ENCODE results near the gene ADGRD2. TPM values are rescaled to one million over a fixed set of nuclear protein-coding genes. Genes with fewer than 3 reads are reported as not detected.

ADGRD2 gene
- total RNA-seq, 1 donor from 2014 or later, result not detected

DNA sequence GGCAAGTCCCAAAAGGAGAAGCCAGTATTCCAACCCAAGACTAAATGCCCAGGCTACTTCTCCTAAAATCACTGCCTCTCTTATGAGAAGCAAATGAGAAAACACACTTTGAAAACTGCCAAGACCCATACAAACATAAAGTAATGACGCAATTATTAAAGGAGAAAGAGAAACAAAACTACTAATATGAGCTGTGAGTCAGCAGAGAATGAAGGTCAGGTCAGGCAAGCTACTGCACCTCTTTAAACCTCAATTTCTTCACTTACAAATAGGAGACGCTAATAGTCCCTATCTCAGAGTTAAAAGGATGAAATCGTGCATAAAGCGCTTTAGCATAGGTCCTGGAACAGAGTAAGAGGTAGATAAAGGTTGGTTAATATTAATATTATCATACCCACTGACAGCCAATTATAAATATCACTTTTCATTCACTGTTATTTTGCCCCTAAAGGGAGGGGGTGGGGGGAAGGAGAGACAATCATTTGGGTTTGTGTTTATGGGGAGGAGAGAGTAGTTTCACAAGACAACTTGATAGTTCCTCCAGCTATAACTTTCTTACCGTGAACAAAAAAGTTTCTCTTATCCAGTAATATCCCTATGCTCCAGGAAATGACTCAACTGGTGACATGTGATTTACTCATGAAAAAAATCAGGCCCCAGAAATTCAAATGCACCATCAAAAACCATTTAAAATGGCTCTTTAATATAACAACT, 38.6 kb upstream of the ADGRD2 start:
- no peak overlapping the region for H3K27ac Mint-ChIP-seq (ENCODE audit: unreplicated experiment)
- TF ChIP-seq, protein P1, sequence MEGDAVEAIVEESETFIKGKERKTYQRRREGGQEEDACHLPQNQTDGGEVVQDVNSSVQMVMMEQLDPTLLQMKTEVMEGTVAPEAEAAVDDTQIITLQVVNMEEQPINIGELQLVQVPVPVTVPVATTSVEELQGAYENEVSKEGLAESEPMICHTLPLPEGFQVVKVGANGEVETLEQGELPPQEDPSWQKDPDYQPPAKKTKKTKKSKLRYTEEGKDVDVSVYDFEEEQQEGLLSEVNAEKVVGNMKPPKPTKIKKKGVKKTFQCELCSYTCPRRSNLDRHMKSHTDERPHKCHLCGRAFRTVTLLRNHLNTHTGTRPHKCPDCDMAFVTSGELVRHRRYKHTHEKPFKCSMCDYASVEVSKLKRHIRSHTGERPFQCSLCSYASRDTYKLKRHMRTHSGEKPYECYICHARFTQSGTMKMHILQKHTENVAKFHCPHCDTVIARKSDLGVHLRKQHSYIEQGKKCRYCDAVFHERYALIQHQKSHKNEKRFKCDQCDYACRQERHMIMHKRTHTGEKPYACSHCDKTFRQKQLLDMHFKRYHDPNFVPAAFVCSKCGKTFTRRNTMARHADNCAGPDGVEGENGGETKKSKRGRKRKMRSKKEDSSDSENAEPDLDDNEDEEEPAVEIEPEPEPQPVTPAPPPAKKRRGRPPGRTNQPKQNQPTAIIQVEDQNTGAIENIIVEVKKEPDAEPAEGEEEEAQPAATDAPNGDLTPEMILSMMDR (IDR thresholded peaks at IDR 0.05; ENCODE audit: partially characterized antibody, unreplicated experiment), result no peak
- H3K27me3 Mint-ChIP-seq (ENCODE audit: unreplicated experiment), result peaks cover 3% of the 10 kb centered on the region
- H3K36me3 Mint-ChIP-seq (ENCODE audit: unreplicated experiment), result no peaks in the 10 kb centered on the region
- peaks cover 3% of the 10 kb centered on the region for H3K4me1 Mint-ChIP-seq (ENCODE audit: low read depth, unreplicated experiment)
- DNase-seq, result no peak
- H3K9me3 Mint-ChIP-seq (ENCODE audit: unreplicated experiment), result peaks cover 7% of the 10 kb centered on the region
- H3K4me3 Mint-ChIP-seq (ENCODE audit: unreplicated experiment), result no peak overlapping the region

DNA sequence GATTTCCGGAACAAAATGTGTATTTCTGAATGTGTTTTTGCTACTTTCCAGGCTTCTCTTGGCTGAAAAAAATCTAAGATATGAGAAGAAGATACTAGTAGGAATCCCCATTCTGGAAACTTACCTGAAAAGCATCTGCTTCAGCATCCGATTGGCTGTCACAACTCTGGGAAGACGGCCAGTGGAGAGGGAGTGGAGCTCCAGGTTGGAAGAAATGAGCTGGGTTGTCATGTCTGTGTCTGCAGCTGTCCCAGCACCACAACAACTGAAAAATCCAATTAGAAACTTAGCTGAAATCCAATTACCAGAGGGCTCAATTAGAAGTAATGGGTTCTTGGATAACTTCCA, 38.0 kb upstream of the ADGRD2 start:
- peaks cover 7% of the 10 kb centered on the region for H3K9me3 Mint-ChIP-seq (ENCODE audit: unreplicated experiment)
- H3K36me3 Mint-ChIP-seq (ENCODE audit: unreplicated experiment), result no peaks in the 10 kb centered on the region
- TF ChIP-seq, protein P1 (IDR thresholded peaks at IDR 0.05; ENCODE audit: partially characterized antibody, unreplicated experiment), result no peak
- no peak overlapping the region for H3K4me3 Mint-ChIP-seq (ENCODE audit: unreplicated experiment)
- peaks cover 3% of the 10 kb centered on the region for H3K4me1 Mint-ChIP-seq (ENCODE audit: low read depth, unreplicated experiment)
- no peak for DNase-seq
- H3K27me3 Mint-ChIP-seq (ENCODE audit: unreplicated experiment), result peaks cover 3% of the 10 kb centered on the region
- no peak overlapping the region for H3K27ac Mint-ChIP-seq (ENCODE audit: unreplicated experiment)

DNA sequence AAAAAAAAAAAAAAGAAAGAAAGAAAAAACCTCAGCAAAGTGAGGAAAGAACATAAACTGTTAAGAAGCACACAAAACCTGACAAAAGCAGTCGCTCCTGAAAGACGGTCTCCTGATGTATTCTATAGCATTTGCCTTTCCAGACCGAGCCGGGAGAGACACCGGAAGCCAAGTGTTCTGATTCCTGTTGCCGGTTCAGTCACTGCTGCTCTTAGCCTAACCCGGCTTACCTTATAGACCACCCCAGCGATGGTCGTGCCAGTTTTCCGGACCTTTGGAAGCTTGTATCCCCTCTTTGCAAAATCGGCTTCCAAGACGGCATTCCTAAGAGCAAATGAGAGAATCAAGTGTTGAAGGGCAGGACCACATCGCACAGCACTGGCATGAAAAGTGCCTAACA, 35.6 kb upstream of the ADGRD2 start:
- TF ChIP-seq, protein P1 (IDR thresholded peaks at IDR 0.05; ENCODE audit: partially characterized antibody, unreplicated experiment), result no peak
- peaks cover 3% of the 10 kb centered on the region for H3K4me1 Mint-ChIP-seq (ENCODE audit: low read depth, unreplicated experiment)
- no peak for DNase-seq

DNA sequence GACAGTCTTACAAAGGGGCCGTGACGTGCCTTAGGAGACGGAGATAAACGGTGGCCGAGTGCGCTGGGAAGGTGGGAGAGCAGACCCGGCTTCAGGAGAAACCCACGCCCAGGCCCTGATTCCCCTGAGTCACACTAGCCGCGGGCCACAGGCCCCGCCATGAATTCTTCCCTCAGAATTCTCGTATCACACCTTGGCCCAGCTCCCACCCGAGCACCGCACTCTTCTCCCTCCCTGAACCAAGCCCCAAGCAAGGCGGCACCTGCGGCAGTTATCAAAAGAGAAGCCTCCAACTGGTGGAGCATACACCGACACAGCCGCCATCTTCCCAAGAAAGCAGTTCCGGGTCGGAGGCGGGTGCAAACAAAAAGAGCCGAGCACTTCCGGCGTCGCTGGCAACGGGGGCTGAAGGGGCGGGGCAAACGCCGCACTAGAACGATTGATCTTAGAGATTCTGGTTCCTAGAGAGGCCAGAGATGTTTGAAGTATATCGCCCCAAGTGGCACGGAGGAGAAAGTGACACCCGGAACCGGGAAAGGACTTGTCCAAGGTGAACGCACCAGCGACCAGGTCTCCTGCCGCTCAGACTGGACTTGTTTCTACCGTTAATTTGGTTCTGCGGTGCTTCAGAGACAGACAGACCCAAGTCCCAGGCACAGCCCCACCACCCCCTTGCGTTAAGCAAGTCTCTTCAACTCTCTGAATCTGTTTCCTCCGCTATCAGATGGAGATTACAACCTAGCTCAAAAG, 35.0 kb upstream of the ADGRD2 start, which contains the start of gene PSMB7:
TSS of gene PSMB7 (minus strand) at position 341 of the 750 bp plus-strand sequence. CDS start at position 324, 17 bp downstream.
- Mint-ChIP-seq H3K4me1 (ENCODE audit: low read depth, unreplicated experiment) (peaks cover 3% of the 10 kb centered on the region), H3K27ac (ENCODE audit: unreplicated experiment) (peak within 1 kb of the TSS; percentile 97), H3K27me3 (ENCODE audit: unreplicated experiment) (peaks cover 6% of the 10 kb centered on the region), H3K36me3 (ENCODE audit: unreplicated experiment) (no peaks in the 10 kb centered on the region), H3K4me3 (ENCODE audit: unreplicated experiment) (peak within 1 kb of the TSS; percentile 98), H3K9me3 (ENCODE audit: unreplicated experiment) (peaks cover 7% of the 10 kb centered on the region)
- TF ChIP-seq, protein P1 (IDR thresholded peaks at IDR 0.05; ENCODE audit: partially characterized antibody, unreplicated experiment), result peak; percentile 86
- peak; percentile 96 for DNase-seq

More for the DNA sequence above, 35.6 kb upstream of the ADGRD2 start:
- Mint-ChIP-seq H3K4me3 (ENCODE audit: unreplicated experiment) (peak overlapping the region; percentile 98), H3K9me3 (ENCODE audit: unreplicated experiment) (peaks cover 7% of the 10 kb centered on the region), H3K36me3 (ENCODE audit: unreplicated experiment) (no peaks in the 10 kb centered on the region), H3K27ac (ENCODE audit: unreplicated experiment) (peak overlapping the region; percentile 97), H3K27me3 (ENCODE audit: unreplicated experiment) (peaks cover 6% of the 10 kb centered on the region)

All from glutamatergic neuron (in vitro differentiated cells).